Nephron progenitor cell (in vitro differentiated cells): ENCODE data around the gene CDX1.

Source experiments
- DNase-seq: peaks from one replicate; pipeline ENCODE4 v3.0.0; 2021
- H3K27ac Mint-ChIP-seq: 2 replicates; pipeline ENCODE4 v1.8.0; 2021; ENCODE audit warnings: mild to moderate bottlenecking, moderate library complexity, mixed read lengths
- H3K27me3 Mint-ChIP-seq: 2 replicates; pipeline ENCODE4 v1.8.0; 2021; ENCODE audit warnings: mild to moderate bottlenecking, low read depth, mixed read lengths; ENCODE audit not compliant: poor library complexity
- H3K36me3 Mint-ChIP-seq: 2 replicates; pipeline ENCODE4 v1.8.0; 2021; ENCODE audit warnings: low read depth, mixed read lengths
- H3K4me1 Mint-ChIP-seq: 2 replicates; pipeline ENCODE4 v1.8.0; 2021; ENCODE audit warnings: mixed read lengths
- H3K4me3 Mint-ChIP-seq: 2 replicates; pipeline ENCODE4 v1.8.0; 2021; ENCODE audit warnings: mild to moderate bottlenecking, moderate library complexity, mixed read lengths
- H3K9me3 Mint-ChIP-seq: 2 replicates; pipeline ENCODE4 v1.8.0; 2021; ENCODE audit warnings: mild to moderate bottlenecking, moderate library complexity, mixed read lengths
- CTCF ChIP-seq: fragments of 200-600 bp; sonication (generic); IDR thresholded peaks from 2 replicates; pipeline ENCODE4 v1.5.0; 2021; ENCODE audit warnings: antibody characterized with exemption

CDX1 gene

GRCh38 chr5:150149618-150150017 lies 17.0 kb upstream of the CDX1 start:
- DNase-seq = no peak
- Mint-ChIP-seq H3K27me3 (peaks cover 3% of the 10 kb centered on the region), H3K36me3 (peaks cover 8% of the 10 kb centered on the region), H3K4me3 (no peak overlapping the region), H3K4me1 (peaks cover 78% of the 10 kb centered on the region), H3K9me3 (no peaks in the 10 kb centered on the region), H3K27ac (peak overlapping the region; percentile 22)
- no peak for TF ChIP-seq CTCF

DNA sequence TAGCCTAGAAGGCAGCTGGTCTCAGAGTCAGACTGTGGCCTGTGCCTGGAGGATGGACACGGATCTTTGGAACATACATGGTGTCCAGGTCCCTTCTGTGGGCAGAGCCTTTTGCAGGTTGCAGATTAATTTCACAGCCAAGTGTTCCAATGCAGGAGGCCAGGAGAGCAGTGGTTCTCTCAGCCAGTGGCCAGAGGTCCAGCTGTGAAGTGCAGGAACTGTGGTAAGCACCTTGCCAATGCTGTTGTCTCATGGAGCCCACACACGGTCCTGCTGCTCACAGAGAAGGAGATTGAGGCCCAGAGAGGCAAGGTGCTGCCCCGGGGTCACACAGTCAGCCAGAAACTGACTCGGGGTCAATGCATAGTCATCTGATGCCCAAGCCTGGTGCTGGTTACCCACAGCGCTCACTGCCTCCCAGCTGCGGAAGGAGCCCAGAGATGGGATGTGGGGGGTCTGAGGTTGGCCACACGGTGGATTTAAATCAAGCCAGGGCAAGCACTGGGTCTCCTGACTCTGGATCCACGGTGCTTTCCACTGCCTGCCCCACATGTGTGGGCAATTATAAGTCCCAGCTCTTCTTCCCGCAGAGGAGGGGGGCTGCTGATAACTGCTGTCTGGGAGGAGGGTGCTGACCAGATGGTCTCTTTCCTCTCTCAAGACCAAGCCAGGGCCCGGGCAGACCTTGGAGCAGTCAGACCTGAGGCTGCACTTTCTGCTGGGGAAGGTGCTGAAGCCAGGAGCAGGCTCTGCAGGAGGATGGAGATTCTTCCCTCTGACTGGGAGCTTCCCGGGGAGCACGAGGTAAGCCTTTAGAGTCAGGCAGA lies 13.7 kb upstream of the CDX1 start:
- Mint-ChIP-seq H3K9me3 (no peaks in the 10 kb centered on the region), H3K36me3 (peaks cover 3% of the 10 kb centered on the region), H3K4me3 (peak overlapping the region; percentile 86), H3K27me3 (no peaks in the 10 kb centered on the region), H3K4me1 (peaks cover 82% of the 10 kb centered on the region), H3K27ac (peak overlapping the region; percentile 99)
- no peak for TF ChIP-seq CTCF
- no peak for DNase-seq

GRCh38 chr5:150153483-150153882 lies 13.1 kb upstream of the CDX1 start:
- Mint-ChIP-seq H3K9me3 (no peaks in the 10 kb centered on the region), H3K36me3 (peaks cover 3% of the 10 kb centered on the region), H3K4me1 (peaks cover 83% of the 10 kb centered on the region), H3K27me3 (no peaks in the 10 kb centered on the region), H3K4me3 (peak overlapping the region; percentile 86), H3K27ac (peak overlapping the region; percentile 99)
- DNase-seq = no peak
- TF ChIP-seq CTCF = no peak

DNA sequence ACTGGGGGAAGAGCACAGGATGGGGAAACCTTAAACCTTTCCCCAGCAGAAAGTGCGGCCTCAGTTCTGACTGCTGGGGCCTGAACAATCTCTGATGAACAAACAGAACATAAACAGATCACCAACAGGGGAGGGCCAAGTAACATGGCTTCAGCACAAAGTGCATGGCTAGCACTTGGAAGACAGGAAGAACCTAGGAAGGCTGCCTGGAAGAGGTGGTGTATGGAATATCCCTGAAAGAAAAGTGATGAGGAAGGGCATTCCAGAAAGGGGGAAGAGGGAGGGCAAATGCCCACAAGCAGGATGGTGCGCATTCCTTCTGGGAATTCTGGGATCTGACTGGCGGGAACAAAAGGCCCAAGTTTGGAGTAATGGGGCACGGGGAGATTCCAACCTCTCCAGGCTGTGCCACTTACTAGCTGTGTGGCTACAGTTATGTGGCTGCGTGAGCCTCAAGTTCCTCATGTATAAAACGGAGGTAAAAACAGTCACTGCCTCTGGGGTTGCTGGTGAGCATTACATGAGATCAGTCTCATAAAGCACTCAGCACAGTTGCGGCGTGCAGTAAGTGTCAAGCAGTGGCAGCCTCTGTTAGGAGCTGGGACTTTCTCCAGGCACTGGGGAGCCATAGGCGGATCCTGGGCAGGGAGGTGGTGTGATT lies 12.5 kb upstream of the CDX1 start:
- Mint-ChIP-seq H3K9me3 (no peaks in the 10 kb centered on the region), H3K36me3 (peaks cover 3% of the 10 kb centered on the region), H3K4me1 (peaks cover 87% of the 10 kb centered on the region), H3K27me3 (no peaks in the 10 kb centered on the region), H3K4me3 (peak overlapping the region; percentile 86), H3K27ac (peak overlapping the region; percentile 99)
- DNase-seq = no peak
- TF ChIP-seq CTCF = no peak

- Mint-ChIP-seq H3K9me3 (no peaks in the 10 kb centered on the region), H3K27ac (peak overlapping the region; percentile 99), H3K27me3 (no peaks in the 10 kb centered on the region), H3K4me1 (peaks cover 86% of the 10 kb centered on the region), H3K36me3 (peaks cover 3% of the 10 kb centered on the region), H3K4me3 (peak overlapping the region; percentile 86)
- no peak for TF ChIP-seq CTCF
- no peak for DNase-seq
Measured at GRCh38 chr5:150154618-150155128, 11.9 kb upstream of the CDX1 start.
